Vagina (tissue), 2 donors: Measurements from ENCODE around the gene HPGDS. TPM values are rescaled to one million over a fixed set of nuclear protein-coding genes. Genes with fewer than 3 reads are reported as not detected.

Source experiments
- DNase-seq, 2 donors: peaks; one replicate each; pipeline ENCODE4 v3.0.0-alpha.2; 2017; ENCODE audit errors: extremely low spot score in 2 of 2
- H3K27ac ChIP-seq: fragments of 200-600 bp; sonication (generic); one replicate; pipeline ENCODE4 v1.5.1; 2019
- H3K27me3 ChIP-seq: fragments of 200-600 bp; sonication (generic); one replicate; pipeline ENCODE4 v1.5.1; 2019
- H3K36me3 ChIP-seq, 2 donors: fragments of 200-600 bp; sonication (generic); one replicate each; pipeline ENCODE4 v1.5.1; 2017 to 2019
- H3K4me1 ChIP-seq: fragments of 200-600 bp; sonication (generic); one replicate; pipeline ENCODE4 v1.5.1; 2019
- H3K4me3 ChIP-seq, 2 donors: fragments of 200-600 bp; sonication (generic); 1 replicate in 1 of 2; 2 replicates in 1 of 2; pipeline ENCODE4 v1.5.1; 2016 to 2019
- H3K9me3 ChIP-seq: fragments of 200-600 bp; sonication (generic); one replicate; pipeline ENCODE4 v1.5.1; 2019
- POLR2A ChIP-seq, 2 donors: fragments of 450-650 bp; IDR thresholded peaks; one replicate each; pipeline ENCODE4 v1.6.1; 2017; ENCODE audit warnings: antibody characterized with exemption in 2 of 2, mild to moderate bottlenecking in 2 of 2, moderate library complexity in 2 of 2
- POLR2AphosphoS5 ChIP-seq, 2 donors: sonication (generic); formaldehyde crosslinking; IDR thresholded peaks; one replicate each; pipeline ENCODE4 v1.9.0; 2017; ENCODE audit warnings: antibody characterized with exemption in 2 of 2, mild to moderate bottlenecking in 2 of 2, low read depth in 1 of 2; ENCODE audit not compliant: insufficient read depth in 1 of 2
- intact Hi-C: fragments of 100-400 bp; cut with DNase I; formaldehyde crosslinking; loops from one replicate; pipeline ENCODE4 v1.15.1; 2023
- total RNA-seq: library from RNA; depleted of rRNA; stranded (reverse); fragments of >200 nt; gene quantifications from one replicate; pipeline ENCODE4 v1.2.3, GENCODE V29; 2016
- TF ChIP-seq, protein P1 (sequence below), 3 experiments: fragments of 450-650 bp in 2 of 3; fragments of 200-600 bp in 1 of 3; sonication (generic) in 1 of 3; IDR thresholded peaks; one replicate each; pipeline ENCODE4 v1.5.1; 2017 to 2019; ENCODE audit warnings: antibody characterized with exemption in 3 of 3, mild to moderate bottlenecking in 2 of 3, moderate library complexity in 2 of 3

HPGDS gene
- total RNA-seq, 1 donor from 2014 or later = 0.98 TPM

DNA sequence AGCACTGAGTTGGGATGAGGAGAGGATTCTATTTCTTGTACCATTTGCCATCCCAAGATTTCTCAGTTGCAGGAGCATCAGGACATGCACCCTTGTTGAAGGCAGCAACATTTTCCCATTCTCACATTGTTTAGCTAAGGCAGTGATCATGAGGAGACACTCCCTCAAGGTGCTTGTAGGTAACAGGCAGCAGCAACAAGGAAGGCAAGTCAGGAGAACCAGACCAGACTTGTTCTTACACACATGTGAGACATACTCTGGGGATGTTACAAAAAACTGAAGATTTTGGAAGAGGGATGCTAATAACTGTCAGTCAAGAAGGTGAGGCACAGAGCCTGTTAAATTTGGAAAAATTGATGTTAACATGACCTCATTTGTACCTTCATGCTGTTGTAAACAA is 15.5 kb upstream of the HPGDS start:
- Histone ChIP-seq H3K27me3 (no peaks in the 10 kb centered on the region), H3K4me3 (no peak overlapping the region), H3K9me3 (no peaks in the 10 kb centered on the region), H3K27ac (no peak overlapping the region), H3K4me1 (no peaks in the 10 kb centered on the region), H3K36me3 (no peaks in the 10 kb centered on the region)
- intact Hi-C loops = no loop called here
- TF ChIP-seq, protein P1, sequence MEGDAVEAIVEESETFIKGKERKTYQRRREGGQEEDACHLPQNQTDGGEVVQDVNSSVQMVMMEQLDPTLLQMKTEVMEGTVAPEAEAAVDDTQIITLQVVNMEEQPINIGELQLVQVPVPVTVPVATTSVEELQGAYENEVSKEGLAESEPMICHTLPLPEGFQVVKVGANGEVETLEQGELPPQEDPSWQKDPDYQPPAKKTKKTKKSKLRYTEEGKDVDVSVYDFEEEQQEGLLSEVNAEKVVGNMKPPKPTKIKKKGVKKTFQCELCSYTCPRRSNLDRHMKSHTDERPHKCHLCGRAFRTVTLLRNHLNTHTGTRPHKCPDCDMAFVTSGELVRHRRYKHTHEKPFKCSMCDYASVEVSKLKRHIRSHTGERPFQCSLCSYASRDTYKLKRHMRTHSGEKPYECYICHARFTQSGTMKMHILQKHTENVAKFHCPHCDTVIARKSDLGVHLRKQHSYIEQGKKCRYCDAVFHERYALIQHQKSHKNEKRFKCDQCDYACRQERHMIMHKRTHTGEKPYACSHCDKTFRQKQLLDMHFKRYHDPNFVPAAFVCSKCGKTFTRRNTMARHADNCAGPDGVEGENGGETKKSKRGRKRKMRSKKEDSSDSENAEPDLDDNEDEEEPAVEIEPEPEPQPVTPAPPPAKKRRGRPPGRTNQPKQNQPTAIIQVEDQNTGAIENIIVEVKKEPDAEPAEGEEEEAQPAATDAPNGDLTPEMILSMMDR (IDR thresholded peaks at IDR 0.05) = no peak
- TF ChIP-seq POLR2AphosphoS5 (IDR thresholded peaks at IDR 0.05; ENCODE audit: insufficient read depth in 1 of 2, low read depth in 1 of 2) (no peak), POLR2A (IDR thresholded peaks at IDR 0.05) (no peak)
- DNase-seq = no peak

DNA sequence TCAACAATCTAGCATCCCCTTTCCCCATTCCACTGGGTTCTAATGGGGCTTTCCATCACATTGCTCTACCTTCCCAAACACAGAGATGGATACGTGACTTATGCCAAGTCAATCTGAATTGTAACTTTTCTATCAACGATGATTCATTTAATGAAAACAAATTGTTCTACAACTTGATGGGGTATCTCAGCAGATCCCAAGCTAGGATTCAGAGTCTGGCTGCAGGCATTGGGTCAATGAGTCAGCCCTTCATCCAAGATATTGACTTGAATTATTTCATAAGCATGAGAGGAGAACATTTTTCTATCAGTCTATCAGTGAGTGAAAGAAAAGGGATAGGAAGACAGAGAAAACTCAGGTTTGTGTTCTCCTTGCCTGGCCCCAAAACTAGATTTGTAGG is 15.0 kb upstream of the HPGDS start:
- no peaks in the 10 kb centered on the region for H3K9me3 ChIP-seq
- DNase-seq = no peak
- H3K4me1 ChIP-seq = no peaks in the 10 kb centered on the region
- no peak for TF ChIP-seq POLR2A (IDR thresholded peaks at IDR 0.05)
- TF ChIP-seq POLR2AphosphoS5 (IDR thresholded peaks at IDR 0.05; ENCODE audit: insufficient read depth in 1 of 2, low read depth in 1 of 2) = no peak
- TF ChIP-seq, protein P1 (IDR thresholded peaks at IDR 0.05) = no peak
- H3K27me3 ChIP-seq = no peaks in the 10 kb centered on the region
- no peak overlapping the region for H3K27ac ChIP-seq
- H3K4me3 ChIP-seq = no peak overlapping the region
- no peaks in the 10 kb centered on the region for H3K36me3 ChIP-seq
- intact Hi-C loops = no loop called here

DNA sequence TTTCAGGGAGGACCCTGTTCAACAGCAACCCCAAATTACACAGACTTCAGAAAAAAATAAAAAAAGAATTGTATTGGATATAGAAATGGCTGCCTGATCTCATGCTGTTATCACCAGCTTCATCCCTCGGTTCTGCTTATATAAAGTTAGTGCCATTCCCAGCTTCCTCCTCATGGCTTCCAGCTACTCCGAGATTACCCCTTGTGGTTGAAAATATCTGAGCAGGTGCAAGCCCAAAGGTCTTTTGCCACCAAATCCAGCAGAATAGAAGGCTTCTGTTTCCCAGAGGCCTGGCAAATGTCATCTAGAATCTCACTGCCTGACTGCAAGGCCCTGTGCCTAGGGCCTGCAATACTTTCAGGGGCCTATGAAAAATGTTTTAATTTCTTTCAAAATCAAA is 13.8 kb upstream of the HPGDS start:
- Histone ChIP-seq H3K27me3 (no peaks in the 10 kb centered on the region), H3K27ac (no peak overlapping the region), H3K36me3 (no peaks in the 10 kb centered on the region), H3K4me3 (no peak overlapping the region), H3K4me1 (no peaks in the 10 kb centered on the region), H3K9me3 (no peaks in the 10 kb centered on the region)
- intact Hi-C loops = no loop called here
- no peak for DNase-seq
- TF ChIP-seq, protein P1 (IDR thresholded peaks at IDR 0.05) = no peak
- TF ChIP-seq POLR2A (IDR thresholded peaks at IDR 0.05) (no peak), POLR2AphosphoS5 (IDR thresholded peaks at IDR 0.05; ENCODE audit: insufficient read depth in 1 of 2, low read depth in 1 of 2) (no peak)

DNA sequence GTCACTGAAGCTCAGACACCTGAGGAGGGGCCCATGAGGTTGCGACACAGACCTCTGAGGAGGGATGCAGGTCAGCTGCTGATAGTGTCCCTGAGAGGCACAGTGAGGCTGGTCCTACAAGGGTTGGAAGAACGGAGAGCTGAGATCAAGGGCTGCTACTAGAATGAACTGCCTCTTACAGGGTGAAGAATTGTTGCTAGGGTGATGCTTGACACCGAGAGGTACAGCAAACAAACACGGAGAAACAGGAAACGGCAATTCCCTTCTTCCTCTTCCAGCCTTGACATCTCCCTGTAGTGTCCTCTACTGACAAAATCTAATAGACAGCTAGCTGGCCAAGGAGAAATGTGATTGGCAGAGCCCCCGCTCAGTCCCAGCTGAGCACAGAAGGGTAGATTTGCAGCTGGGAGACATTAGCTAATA is 11.8 kb upstream of the HPGDS start:
- H3K4me1 ChIP-seq = no peaks in the 10 kb centered on the region
- no peaks in the 10 kb centered on the region for H3K9me3 ChIP-seq
- no peak for DNase-seq
- no peak overlapping the region for H3K4me3 ChIP-seq
- no peaks in the 10 kb centered on the region for H3K27me3 ChIP-seq
- no peak for TF ChIP-seq POLR2AphosphoS5 (IDR thresholded peaks at IDR 0.05; ENCODE audit: insufficient read depth in 1 of 2, low read depth in 1 of 2)
- no peak for TF ChIP-seq POLR2A (IDR thresholded peaks at IDR 0.05)
- TF ChIP-seq, protein P1 (IDR thresholded peaks at IDR 0.05) = no peak
- H3K27ac ChIP-seq = no peak overlapping the region
- no peaks in the 10 kb centered on the region for H3K36me3 ChIP-seq
- intact Hi-C loops = no loop called here

DNA sequence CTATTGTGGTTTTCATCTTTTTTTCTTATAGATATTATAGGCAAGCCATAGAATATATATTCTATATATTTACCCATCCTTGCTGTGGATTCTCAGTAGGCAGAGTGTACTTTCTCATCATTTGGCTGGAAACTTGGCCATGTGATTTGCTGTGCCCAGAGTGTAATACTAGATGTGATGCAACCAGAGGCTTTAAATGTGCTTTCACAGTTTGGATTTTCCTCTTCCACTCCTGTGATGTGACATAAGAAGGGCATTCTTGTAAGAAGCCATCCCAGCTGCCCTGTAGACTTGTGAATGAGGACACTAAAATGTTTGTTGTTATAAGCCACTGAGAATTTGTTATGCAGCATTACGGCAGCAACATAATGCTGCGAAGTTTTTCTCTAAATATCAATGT is 10.4 kb upstream of the HPGDS start:
- TF ChIP-seq, protein P1 (IDR thresholded peaks at IDR 0.05) = no peak
- TF ChIP-seq POLR2A (IDR thresholded peaks at IDR 0.05) (no peak), POLR2AphosphoS5 (IDR thresholded peaks at IDR 0.05; ENCODE audit: insufficient read depth in 1 of 2, low read depth in 1 of 2) (no peak)
- no peaks in the 10 kb centered on the region for H3K4me1 ChIP-seq
- no peak overlapping the region for H3K27ac ChIP-seq
- no peaks in the 10 kb centered on the region for H3K27me3 ChIP-seq
- no peak overlapping the region for H3K4me3 ChIP-seq
- no peak for DNase-seq
- H3K9me3 ChIP-seq = no peaks in the 10 kb centered on the region
- intact Hi-C loops = no loop called here
- H3K36me3 ChIP-seq = no peaks in the 10 kb centered on the region
